ENCODE measurements around the gene SPON1.

SPON1 gene

DNA sequence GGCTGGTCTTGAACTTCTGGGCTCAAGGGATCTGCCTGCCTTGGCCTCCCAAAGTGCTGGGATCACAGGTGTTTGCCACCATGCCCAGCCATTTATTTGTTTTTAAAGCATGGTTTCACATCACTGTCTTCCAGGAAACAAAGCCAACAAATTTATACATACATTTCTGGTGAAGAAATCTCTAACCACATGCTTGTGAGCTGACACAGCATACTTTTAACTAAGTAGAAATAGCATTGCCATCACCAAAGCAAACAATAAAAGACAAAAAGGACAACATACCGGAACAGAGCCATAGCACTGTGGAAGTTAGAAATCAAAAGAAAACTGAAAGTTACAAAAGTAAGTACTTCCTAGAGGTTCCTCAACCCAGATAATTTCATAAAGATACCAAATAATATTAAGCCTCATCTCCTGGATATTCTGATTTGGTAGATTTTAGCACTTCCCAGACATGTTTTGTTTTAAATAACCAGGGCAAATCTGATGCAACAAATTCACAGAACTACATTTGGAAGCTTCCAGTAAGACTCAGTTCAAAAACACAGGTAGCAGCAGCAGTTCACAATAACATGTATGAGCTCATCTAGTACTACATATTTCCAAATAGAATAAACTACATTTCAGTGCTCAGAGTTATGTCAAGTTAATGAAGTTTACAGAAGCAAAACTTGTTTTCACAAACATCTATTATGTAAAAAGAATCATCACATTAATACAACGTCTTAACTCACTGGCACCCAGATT lies 325.8 kb downstream of the SPON1 start:
- no peak overlapping the region for H3K4me3 ChIP-seq (ENCODE audit: control insufficient read depth, low read depth, low read length)

DNA sequence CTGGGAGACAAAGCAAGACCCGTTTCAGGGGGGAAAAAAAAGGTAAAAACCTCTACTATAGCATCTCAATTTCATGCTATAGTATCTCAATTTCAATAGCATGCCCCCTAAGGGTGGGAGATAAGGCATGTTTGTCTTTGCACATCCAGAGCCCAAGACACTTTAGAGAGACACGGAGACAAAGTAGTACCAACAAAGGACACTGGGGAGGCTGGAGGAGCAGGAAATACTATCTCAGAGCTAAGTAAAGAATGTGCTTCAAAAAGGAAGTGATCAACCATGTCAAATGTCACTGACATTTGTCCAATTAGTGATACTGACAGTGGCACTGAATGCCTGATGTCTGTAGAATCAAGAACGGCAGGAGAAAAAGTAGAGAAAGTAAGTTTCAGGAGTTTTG lies 327.9 kb downstream of the SPON1 start:
- DNase-seq (ENCODE audit: low read depth) = no peak
- no peak overlapping the region for H3K4me3 ChIP-seq (ENCODE audit: control insufficient read depth, low read depth, low read length)
- TF ChIP-seq, protein P1, sequence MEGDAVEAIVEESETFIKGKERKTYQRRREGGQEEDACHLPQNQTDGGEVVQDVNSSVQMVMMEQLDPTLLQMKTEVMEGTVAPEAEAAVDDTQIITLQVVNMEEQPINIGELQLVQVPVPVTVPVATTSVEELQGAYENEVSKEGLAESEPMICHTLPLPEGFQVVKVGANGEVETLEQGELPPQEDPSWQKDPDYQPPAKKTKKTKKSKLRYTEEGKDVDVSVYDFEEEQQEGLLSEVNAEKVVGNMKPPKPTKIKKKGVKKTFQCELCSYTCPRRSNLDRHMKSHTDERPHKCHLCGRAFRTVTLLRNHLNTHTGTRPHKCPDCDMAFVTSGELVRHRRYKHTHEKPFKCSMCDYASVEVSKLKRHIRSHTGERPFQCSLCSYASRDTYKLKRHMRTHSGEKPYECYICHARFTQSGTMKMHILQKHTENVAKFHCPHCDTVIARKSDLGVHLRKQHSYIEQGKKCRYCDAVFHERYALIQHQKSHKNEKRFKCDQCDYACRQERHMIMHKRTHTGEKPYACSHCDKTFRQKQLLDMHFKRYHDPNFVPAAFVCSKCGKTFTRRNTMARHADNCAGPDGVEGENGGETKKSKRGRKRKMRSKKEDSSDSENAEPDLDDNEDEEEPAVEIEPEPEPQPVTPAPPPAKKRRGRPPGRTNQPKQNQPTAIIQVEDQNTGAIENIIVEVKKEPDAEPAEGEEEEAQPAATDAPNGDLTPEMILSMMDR (conservative IDR thresholded peaks at IDR 0.05; ENCODE audit: control insufficient read depth, insufficient read depth, low read depth, low read length) = no peak

More for the DNA sequence above, 325.8 kb downstream of the SPON1 start:
- TF ChIP-seq, protein P1 (conservative IDR thresholded peaks at IDR 0.05; ENCODE audit: control insufficient read depth, insufficient read depth, low read depth, low read length) = no peak
- DNase-seq (ENCODE audit: low read depth) = peak; percentile 62

DNA sequence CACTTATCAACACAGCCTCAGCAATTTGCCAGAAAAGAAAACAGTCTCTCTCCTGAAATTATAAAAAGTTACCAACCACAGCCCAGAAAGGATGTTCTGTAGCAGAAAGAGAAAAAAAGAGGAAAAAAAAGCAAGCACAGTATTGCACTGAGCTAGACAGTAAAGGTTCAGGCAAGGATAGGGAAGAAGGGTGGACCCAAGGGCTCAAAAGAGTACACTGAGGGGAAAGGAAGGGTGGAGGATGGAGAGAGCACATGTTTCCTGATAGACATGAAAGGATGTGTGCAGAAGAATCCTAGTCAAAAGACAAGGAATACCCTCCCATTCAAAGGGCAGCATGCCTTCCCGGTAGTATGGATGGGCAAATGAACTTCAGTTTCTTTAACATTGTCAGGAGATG lies 337.4 kb downstream of the SPON1 start:
- TF ChIP-seq, protein P1 (conservative IDR thresholded peaks at IDR 0.05; ENCODE audit: control insufficient read depth, insufficient read depth, low read depth, low read length) = no peak
- DNase-seq (ENCODE audit: low read depth) = no peak
- no peak overlapping the region for H3K4me3 ChIP-seq (ENCODE audit: control insufficient read depth, low read depth, low read length)

DNA sequence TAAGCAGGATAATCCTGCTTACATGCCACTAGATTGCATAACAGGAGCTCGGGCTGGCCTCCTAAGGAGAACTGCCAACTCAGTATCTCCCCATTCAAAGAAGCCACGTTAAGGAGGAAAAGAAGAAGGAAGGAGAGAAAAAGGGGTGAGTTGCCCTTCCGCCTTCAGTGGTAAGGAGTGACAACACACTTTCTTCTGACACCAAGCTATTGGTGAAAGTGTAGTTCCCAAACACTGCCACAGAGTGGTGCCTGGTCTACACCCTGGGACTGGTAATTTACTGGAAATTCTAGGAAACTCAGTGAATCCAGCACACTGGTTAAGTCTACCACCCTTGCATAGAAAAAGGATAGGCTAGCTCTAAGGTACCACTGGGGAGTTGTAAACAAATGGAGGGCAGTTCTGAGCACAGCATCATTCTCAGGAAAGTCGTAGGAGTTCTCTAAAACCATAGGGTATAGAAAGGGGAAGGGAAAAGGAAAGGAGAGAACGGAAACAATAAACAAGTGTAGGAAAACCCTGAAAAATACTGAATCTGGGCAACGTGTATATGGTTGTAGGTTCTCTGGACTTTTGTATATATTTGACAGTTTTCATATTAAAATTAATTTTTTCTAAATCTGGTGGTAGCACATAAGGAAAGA lies 338.3 kb downstream of the SPON1 start:
- H3K4me3 ChIP-seq (ENCODE audit: control insufficient read depth, low read depth, low read length) = no peak overlapping the region
- DNase-seq (ENCODE audit: low read depth) = peak; percentile 84

DNA sequence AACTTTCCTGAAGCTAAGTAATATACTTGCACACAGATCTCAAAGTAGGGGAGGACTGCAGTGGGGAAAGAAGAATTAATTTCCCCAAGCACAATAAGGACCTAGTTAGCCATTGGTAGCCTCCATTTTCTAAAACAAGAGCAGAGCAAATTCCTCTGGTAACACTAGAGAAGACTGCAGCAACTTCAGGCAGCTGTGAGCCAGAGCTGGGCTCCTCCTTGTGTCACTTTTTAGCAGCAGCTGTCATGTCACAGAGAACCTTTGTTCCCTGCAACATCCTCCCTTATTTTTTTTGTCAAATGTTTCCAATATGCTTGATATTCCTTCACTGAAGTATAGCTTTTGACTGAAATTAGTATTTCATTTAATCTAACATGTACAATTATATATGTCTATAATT lies 342.1 kb downstream of the SPON1 start:
- DNase-seq (ENCODE audit: low read depth) = no peak
- no peak overlapping the region for H3K4me3 ChIP-seq (ENCODE audit: control insufficient read depth, low read depth, low read length)
- TF ChIP-seq, protein P1 (conservative IDR thresholded peaks at IDR 0.05; ENCODE audit: control insufficient read depth, insufficient read depth, low read depth, low read length) = no peak

More for the DNA sequence above, 338.3 kb downstream of the SPON1 start:
- TF ChIP-seq, protein P1 (conservative IDR thresholded peaks at IDR 0.05; ENCODE audit: control insufficient read depth, insufficient read depth, low read depth, low read length) = peak; percentile 94

DNA sequence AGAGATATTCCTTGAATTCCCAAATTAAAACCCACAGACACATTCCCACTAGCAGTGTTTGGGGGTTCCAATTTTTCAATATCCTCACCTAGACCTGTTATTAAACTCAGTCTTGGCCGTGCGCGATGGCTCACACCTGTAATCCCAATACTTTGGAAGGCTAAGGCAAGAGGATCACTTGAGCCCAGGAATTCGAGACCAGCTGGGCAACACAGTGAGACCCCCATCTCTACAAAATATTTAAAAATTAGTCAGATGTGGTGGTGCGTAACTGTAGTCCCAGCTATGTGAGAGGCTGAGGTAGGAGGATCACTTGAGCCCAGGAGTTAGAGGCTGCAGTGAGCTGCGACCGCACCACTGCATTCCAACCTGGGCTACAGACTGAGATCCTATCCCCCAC lies 343.1 kb downstream of the SPON1 start:
- DNase-seq (ENCODE audit: low read depth) = no peak
- TF ChIP-seq, protein P1 (conservative IDR thresholded peaks at IDR 0.05; ENCODE audit: control insufficient read depth, insufficient read depth, low read depth, low read length) = no peak
- H3K4me3 ChIP-seq (ENCODE audit: control insufficient read depth, low read depth, low read length) = no peak overlapping the region
